ENCODE data around the gene BET1. TPM values are rescaled to one million over a fixed set of nuclear protein-coding genes. Genes with fewer than 3 reads are reported as not detected.

Gene BET1
- total and polyA plus RNA-seq, 4 donors = 17.6 to 45.4 (median 20.7) TPM

DNA sequence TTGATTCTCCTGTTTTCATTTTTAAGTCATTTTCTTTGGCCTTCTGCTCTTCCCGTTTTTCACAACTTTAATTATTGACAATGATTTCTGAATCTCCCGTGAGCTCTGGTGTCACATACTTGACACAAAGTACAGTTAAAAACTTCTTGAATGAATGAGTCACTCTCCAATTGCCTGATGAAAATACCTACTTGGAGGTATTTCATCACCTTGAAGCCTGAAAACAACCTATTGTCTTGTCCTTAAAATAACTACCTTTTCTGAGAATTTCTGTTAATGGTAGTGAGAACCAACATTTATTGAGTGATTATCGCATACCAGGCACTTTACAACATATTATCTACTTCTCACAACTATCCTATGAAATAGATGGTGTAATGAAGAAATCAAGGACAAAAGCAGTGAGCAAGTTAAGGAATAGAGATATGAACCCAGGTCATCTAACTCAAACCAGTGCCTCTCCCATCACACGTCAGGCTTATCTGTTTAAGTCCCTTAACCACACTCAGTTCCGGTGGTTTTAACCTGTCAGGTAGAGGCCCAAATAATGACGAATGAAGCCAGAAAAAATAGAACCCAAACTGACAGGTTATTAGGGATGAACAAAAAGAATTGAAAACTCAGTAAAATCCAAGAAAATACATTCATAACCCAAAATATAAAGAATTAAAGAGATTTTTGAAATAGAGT, 11.6 kb downstream of the BET1 start:
- Histone ChIP-seq H3K27me3 (ENCODE audit: control insufficient read depth in 3 of 3, insufficient read depth in 3 of 3, low read length in 2 of 3) (no peaks in the 10 kb centered on the region), H3K9me3 (ENCODE audit: control insufficient read depth in 4 of 4, insufficient read depth in 3 of 4, low read length in 3 of 4) (no peaks in the 10 kb centered on the region), H3K36me3 (ENCODE audit: control insufficient read depth in 4 of 4, insufficient read depth in 4 of 4, low read length in 4 of 4) (peaks cover 0 to 8% (median 0%) of the 10 kb centered on the region in 4 donors), H3K9ac (ENCODE audit: insufficient read depth in 1 of 2, low read length in 2 of 2) (no peak overlapping the region), H3K27ac (ENCODE audit: low read depth in 1 of 2, low read length in 1 of 2) (no peak overlapping the region), H3K4me3 (no peak overlapping the region), H3K4me1 (ENCODE audit: control insufficient read depth in 5 of 5, insufficient read depth in 5 of 5, low read length in 5 of 5) (no peaks in the 10 kb centered on the region)
- DNase-seq (no peak), ATAC-seq (ENCODE audit: insufficient read depth, low FRiP score) (no peak)
- WGBS, 2 donors = 65 to 77% methylated on average over 6 of the region's 6 CpGs
- TF ChIP-seq, protein P1, sequence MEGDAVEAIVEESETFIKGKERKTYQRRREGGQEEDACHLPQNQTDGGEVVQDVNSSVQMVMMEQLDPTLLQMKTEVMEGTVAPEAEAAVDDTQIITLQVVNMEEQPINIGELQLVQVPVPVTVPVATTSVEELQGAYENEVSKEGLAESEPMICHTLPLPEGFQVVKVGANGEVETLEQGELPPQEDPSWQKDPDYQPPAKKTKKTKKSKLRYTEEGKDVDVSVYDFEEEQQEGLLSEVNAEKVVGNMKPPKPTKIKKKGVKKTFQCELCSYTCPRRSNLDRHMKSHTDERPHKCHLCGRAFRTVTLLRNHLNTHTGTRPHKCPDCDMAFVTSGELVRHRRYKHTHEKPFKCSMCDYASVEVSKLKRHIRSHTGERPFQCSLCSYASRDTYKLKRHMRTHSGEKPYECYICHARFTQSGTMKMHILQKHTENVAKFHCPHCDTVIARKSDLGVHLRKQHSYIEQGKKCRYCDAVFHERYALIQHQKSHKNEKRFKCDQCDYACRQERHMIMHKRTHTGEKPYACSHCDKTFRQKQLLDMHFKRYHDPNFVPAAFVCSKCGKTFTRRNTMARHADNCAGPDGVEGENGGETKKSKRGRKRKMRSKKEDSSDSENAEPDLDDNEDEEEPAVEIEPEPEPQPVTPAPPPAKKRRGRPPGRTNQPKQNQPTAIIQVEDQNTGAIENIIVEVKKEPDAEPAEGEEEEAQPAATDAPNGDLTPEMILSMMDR (IDR thresholded peaks at IDR 0.05; ENCODE audit: control extremely low read depth, extremely low read depth) = no peak

DNA sequence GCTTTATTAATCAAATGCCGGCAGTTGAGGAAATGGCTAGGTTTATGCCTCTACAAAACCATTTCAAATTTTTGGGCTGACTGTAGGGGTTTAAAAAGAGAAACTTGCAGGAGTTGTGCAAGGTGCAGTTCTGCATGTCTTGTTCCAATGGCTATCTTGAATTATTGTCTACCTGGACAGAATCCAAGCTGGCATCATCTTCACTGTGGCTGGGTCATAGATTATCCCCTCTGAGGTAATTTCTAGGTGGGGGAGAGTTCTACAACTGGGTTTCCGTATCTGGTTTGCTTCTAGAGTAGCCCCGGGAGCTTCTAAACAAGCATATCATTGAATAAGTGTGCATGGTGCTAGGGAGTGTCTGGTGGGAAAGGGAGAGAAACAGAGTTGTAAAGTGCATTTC, 16.9 kb downstream of the BET1 start:
- no peaks in the 10 kb centered on the region for H3K9me3 ChIP-seq (ENCODE audit: control insufficient read depth in 4 of 4, insufficient read depth in 3 of 4, low read length in 3 of 4)
- WGBS, 2 donors = 92 to 94% methylated on average over 3 of the region's 3 CpGs
- no peaks in the 10 kb centered on the region for H3K4me1 ChIP-seq (ENCODE audit: control insufficient read depth in 5 of 5, insufficient read depth in 5 of 5, low read length in 5 of 5)
- no peak overlapping the region for H3K4me3 ChIP-seq
- ATAC-seq (ENCODE audit: insufficient read depth, low FRiP score) = no peak
- H3K9ac ChIP-seq (ENCODE audit: insufficient read depth in 1 of 2, low read length in 2 of 2) = no peak overlapping the region
- DNase-seq = no peak
- TF ChIP-seq, protein P1 (IDR thresholded peaks at IDR 0.05; ENCODE audit: control extremely low read depth, extremely low read depth) = no peak
- H3K27me3 ChIP-seq (ENCODE audit: control insufficient read depth in 3 of 3, insufficient read depth in 3 of 3, low read length in 2 of 3) = no peaks in the 10 kb centered on the region
- no peak overlapping the region for H3K27ac ChIP-seq (ENCODE audit: low read depth in 1 of 2, low read length in 1 of 2)
- no peaks in the 10 kb centered on the region for H3K36me3 ChIP-seq (ENCODE audit: control insufficient read depth in 4 of 4, insufficient read depth in 4 of 4, low read length in 4 of 4)

DNA sequence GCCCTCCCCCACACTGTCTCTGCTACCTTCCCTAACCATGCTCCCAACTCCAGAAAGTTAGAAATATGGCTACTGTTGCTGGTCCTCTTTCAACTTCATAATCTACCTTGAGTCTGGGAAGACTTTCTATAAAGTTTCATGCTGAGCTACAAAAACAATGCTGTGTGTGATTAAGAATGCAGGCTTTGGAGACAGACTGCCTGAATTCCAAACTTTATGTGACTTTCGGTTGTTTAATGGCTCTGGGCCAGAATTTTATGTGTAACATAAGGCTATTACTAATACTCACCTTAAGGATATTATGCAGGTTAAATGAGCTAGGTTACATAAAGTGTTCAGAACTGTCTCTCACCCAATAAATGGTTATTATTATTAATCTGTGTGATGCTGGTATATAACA, 19.1 kb downstream of the BET1 start:
- Histone ChIP-seq H3K27me3 (ENCODE audit: control insufficient read depth in 3 of 3, insufficient read depth in 3 of 3, low read length in 2 of 3) (no peaks in the 10 kb centered on the region), H3K27ac (ENCODE audit: low read depth in 1 of 2, low read length in 1 of 2) (no peak overlapping the region), H3K36me3 (ENCODE audit: control insufficient read depth in 4 of 4, insufficient read depth in 4 of 4, low read length in 4 of 4) (no peaks in the 10 kb centered on the region), H3K9me3 (ENCODE audit: control insufficient read depth in 4 of 4, insufficient read depth in 3 of 4, low read length in 3 of 4) (no peaks in the 10 kb centered on the region), H3K4me3 (no peak overlapping the region), H3K4me1 (ENCODE audit: control insufficient read depth in 5 of 5, insufficient read depth in 5 of 5, low read length in 5 of 5) (no peaks in the 10 kb centered on the region), H3K9ac (ENCODE audit: insufficient read depth in 1 of 2, low read length in 2 of 2) (no peak overlapping the region)
- ATAC-seq (ENCODE audit: insufficient read depth, low FRiP score) (no peak), DNase-seq (no peak)
- 78 to 83% methylated on average over 1 of the region's 1 CpG for WGBS, 2 donors
- TF ChIP-seq, protein P1 (IDR thresholded peaks at IDR 0.05; ENCODE audit: control extremely low read depth, extremely low read depth) = no peak

DNA sequence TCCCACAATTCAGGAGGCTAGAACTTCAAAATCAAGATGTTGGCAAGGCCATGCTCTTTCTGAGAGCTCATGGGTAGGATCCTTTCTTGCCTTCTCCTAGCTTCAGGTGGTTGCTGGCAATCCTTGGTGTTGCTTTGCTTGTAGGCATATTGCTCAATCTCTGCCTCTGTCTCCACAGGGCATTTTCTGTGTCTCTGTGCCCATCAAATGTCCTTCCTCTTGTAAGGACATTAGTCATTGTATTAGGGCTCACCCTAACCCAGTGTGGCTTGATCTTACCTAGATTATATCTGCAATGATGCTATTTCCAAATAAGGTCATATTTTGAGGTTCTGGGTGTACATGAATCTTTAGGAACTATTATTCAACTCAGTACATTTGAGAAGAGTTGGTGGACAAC, 20.1 kb downstream of the BET1 start:
- Histone ChIP-seq H3K9ac (ENCODE audit: insufficient read depth in 1 of 2, low read length in 2 of 2) (no peak overlapping the region), H3K27me3 (ENCODE audit: control insufficient read depth in 3 of 3, insufficient read depth in 3 of 3, low read length in 2 of 3) (no peaks in the 10 kb centered on the region), H3K9me3 (ENCODE audit: control insufficient read depth in 4 of 4, insufficient read depth in 3 of 4, low read length in 3 of 4) (no peaks in the 10 kb centered on the region), H3K36me3 (ENCODE audit: control insufficient read depth in 4 of 4, insufficient read depth in 4 of 4, low read length in 4 of 4) (no peaks in the 10 kb centered on the region), H3K4me3 (no peak overlapping the region), H3K4me1 (ENCODE audit: control insufficient read depth in 5 of 5, insufficient read depth in 5 of 5, low read length in 5 of 5) (no peaks in the 10 kb centered on the region), H3K27ac (ENCODE audit: low read depth in 1 of 2, low read length in 1 of 2) (no peak overlapping the region)
- DNase-seq (no peak), ATAC-seq (ENCODE audit: insufficient read depth, low FRiP score) (no peak)
- TF ChIP-seq, protein P1 (IDR thresholded peaks at IDR 0.05; ENCODE audit: control extremely low read depth, extremely low read depth) = no peak
